ENCODE measurements around the gene CAMP. TPM values are rescaled to one million over a fixed set of nuclear protein-coding genes. Genes with fewer than 3 reads are reported as not detected.

Gene CAMP
- total and polyA plus RNA-seq, 2 of the 13 experiments (the other 11 are each of a cell fraction or from before 2014, with no cell fraction given): not detected

DNA sequence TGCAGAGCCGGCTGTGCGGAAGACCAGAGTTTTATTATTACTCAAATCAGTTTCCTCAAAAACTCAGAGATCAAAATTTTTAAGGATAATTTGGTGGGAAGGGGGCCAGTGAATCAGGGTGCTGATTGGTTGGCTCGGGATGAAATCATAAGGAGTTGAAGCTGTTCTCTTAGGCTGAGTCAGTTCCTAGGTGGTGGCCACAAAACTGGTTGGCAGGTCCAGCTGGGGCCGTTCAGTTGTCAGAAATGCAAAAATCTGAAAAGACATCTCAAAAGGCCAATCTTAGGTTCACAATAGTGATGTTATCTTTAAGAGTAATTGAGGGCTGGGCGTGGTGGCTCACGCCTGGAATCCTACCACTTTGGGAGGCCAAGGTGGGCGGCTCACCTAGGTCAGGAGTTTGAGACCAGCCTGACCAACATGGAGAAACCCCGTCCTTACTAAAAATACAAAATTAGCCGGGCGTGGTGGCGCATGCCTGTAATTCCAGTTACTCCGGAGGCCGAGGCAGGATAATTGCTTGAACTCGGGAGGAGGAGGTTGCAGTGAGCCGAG lies 15.3 kb downstream of the CAMP start:
- ATAC-seq: no peak
- 82% methylated on average over 15 of the region's 15 CpGs for WGBS (ENCODE audit: low lambda C conversion rate)
- Histone ChIP-seq H3K4me2 (ENCODE audit: low read depth, low read length) (no peak overlapping the region), H3K27me3 (ENCODE audit: control insufficient read depth in 1 of 2, insufficient read depth in 2 of 2, low read length in 2 of 2) (no peaks in the 10 kb centered on the region), H3K27ac (ENCODE audit: extremely low read length, insufficient read depth, low read length) (no peak overlapping the region), H3K36me3 (replicated peaks in 1 of 2; ENCODE audit: control insufficient read depth in 1 of 2, insufficient read depth in 2 of 2, low read length in 2 of 2) (no peaks in the 10 kb centered on the region), H4K20me1 (ENCODE audit: insufficient read depth, low read length) (no peaks in the 10 kb centered on the region), H3K79me2 (ENCODE audit: insufficient read depth, low read length) (no peaks in the 10 kb centered on the region), H3K4me3 (replicated peaks in 1 of 3; ENCODE audit: insufficient read depth in 1 of 3, low read depth in 2 of 3, low read length in 3 of 3) (no peak overlapping the region), H3K9ac (ENCODE audit: insufficient read depth, low read depth, low read length) (no peak overlapping the region), H3K9me3 (ENCODE audit: low read length) (no peaks in the 10 kb centered on the region), H2AFZ (ENCODE audit: low read length) (no peak overlapping the region), H3K4me1 (ENCODE audit: insufficient read depth, low read length) (peaks cover 52% of the 10 kb centered on the region)
- TF ChIP-seq ISL2 (CRISPR knock-in tag; IDR thresholded peaks at IDR 0.05) (no peak), SNAPC2 (CRISPR knock-in tag; IDR thresholded peaks at IDR 0.05) (no peak), ZNF841 (CRISPR knock-in tag; IDR thresholded peaks at IDR 0.05; ENCODE audit: borderline replicate concordance) (no peak), ZNF773 (CRISPR knock-in tag; IDR thresholded peaks at IDR 0.05; ENCODE audit: borderline replicate concordance) (no peak), TCF7 (IDR thresholded peaks at IDR 0.05; ENCODE audit: low read depth) (no peak), ZNF354B (CRISPR knock-in tag; IDR thresholded peaks at IDR 0.05) (no peak), ERF (CRISPR knock-in tag; IDR thresholded peaks at IDR 0.05) (no peak), ZFX (CRISPR knock-in tag; IDR thresholded peaks at IDR 0.05; ENCODE audit: low read depth) (no peak), KAT2B (IDR thresholded peaks at IDR 0.05; ENCODE audit: borderline replicate concordance, low read depth, low read length) (no peak), ZNF605 (CRISPR knock-in tag; IDR thresholded peaks at IDR 0.05) (no peak), ZNF563 (CRISPR knock-in tag; IDR thresholded peaks at IDR 0.05) (no peak), HOXA5 (CRISPR knock-in tag; IDR thresholded peaks at IDR 0.05) (no peak), ZNF777 (CRISPR knock-in tag; IDR thresholded peaks at IDR 0.05) (no peak), ZFYVE20 (CRISPR knock-in tag; IDR thresholded peaks at IDR 0.05; ENCODE audit: borderline replicate concordance, low read depth) (no peak), ZNF781 (CRISPR knock-in tag; IDR thresholded peaks at IDR 0.05; ENCODE audit: borderline replicate concordance, not compliant biosample characterization) (no peak), CENPX (CRISPR knock-in tag; IDR thresholded peaks at IDR 0.05) (no peak), SIN3A (IDR thresholded peaks at IDR 0.05; ENCODE audit: borderline replicate concordance, low read depth, low read length) (no peak)
- TF ChIP-seq, protein P1, sequence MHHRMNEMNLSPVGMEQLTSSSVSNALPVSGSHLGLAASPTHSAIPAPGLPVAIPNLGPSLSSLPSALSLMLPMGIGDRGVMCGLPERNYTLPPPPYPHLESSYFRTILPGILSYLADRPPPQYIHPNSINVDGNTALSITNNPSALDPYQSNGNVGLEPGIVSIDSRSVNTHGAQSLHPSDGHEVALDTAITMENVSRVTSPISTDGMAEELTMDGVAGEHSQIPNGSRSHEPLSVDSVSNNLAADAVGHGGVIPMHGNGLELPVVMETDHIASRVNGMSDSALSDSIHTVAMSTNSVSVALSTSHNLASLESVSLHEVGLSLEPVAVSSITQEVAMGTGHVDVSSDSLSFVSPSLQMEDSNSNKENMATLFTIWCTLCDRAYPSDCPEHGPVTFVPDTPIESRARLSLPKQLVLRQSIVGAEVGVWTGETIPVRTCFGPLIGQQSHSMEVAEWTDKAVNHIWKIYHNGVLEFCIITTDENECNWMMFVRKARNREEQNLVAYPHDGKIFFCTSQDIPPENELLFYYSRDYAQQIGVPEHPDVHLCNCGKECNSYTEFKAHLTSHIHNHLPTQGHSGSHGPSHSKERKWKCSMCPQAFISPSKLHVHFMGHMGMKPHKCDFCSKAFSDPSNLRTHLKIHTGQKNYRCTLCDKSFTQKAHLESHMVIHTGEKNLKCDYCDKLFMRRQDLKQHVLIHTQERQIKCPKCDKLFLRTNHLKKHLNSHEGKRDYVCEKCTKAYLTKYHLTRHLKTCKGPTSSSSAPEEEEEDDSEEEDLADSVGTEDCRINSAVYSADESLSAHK (CRISPR knock-in tag; IDR thresholded peaks at IDR 0.05; ENCODE audit: borderline replicate concordance): no peak
- TF ChIP-seq, protein P2, sequence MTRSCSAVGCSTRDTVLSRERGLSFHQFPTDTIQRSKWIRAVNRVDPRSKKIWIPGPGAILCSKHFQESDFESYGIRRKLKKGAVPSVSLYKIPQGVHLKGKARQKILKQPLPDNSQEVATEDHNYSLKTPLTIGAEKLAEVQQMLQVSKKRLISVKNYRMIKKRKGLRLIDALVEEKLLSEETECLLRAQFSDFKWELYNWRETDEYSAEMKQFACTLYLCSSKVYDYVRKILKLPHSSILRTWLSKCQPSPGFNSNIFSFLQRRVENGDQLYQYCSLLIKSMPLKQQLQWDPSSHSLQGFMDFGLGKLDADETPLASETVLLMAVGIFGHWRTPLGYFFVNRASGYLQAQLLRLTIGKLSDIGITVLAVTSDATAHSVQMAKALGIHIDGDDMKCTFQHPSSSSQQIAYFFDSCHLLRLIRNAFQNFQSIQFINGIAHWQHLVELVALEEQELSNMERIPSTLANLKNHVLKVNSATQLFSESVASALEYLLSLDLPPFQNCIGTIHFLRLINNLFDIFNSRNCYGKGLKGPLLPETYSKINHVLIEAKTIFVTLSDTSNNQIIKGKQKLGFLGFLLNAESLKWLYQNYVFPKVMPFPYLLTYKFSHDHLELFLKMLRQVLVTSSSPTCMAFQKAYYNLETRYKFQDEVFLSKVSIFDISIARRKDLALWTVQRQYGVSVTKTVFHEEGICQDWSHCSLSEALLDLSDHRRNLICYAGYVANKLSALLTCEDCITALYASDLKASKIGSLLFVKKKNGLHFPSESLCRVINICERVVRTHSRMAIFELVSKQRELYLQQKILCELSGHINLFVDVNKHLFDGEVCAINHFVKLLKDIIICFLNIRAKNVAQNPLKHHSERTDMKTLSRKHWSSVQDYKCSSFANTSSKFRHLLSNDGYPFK (CRISPR knock-in tag; IDR thresholded peaks at IDR 0.05; ENCODE audit: borderline replicate concordance): no peak
- TF ChIP-seq, protein P3, sequence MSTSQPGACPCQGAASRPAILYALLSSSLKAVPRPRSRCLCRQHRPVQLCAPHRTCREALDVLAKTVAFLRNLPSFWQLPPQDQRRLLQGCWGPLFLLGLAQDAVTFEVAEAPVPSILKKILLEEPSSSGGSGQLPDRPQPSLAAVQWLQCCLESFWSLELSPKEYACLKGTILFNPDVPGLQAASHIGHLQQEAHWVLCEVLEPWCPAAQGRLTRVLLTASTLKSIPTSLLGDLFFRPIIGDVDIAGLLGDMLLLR (CRISPR knock-in tag; IDR thresholded peaks at IDR 0.05): no peak
- no TSS peak for BruUV-seq (replicated peaks)
- no peak for DNase-seq (ENCODE audit: low spot score)
- ChIA-PET CTCF (ENCODE audit: low intra/inter-chr PET ratio, low total read pairs) (no interaction called here), POLR2A (no interaction called here)
- intact Hi-C loops (cut with micrococcal nuclease; ENCODE audit: unreplicated experiment) (no loop called here), in situ Hi-C loops (cut with HindIII; ENCODE audit: extremely low pct_ligation_motif_present, low pct_unique_long_range_greater_than_20kb) (no loop called here)
- FAIRE-seq: no peak

Measured in HepG2 (cell line).